Left lung (tissue), 10 donors: ENCODE data around the gene RPS6KA3. TPM values are rescaled to one million over a fixed set of nuclear protein-coding genes. Genes with fewer than 3 reads are reported as not detected.

Source experiments
- ATAC-seq: fragments of 200-7000 bp; cut with Tn5 transposase; one replicate; pipeline ENCODE4 v1.9.1; 2020; ENCODE audit warnings: moderate library complexity
- DNase-seq, 4 donors: peaks; one replicate each; pipeline ENCODE4 v3.0.0-alpha.2; 2013 to 2020
- H3K27ac ChIP-seq, 2 donors: fragments of 200-600 bp; sonication (generic) in 1 of 2; one replicate each; pipeline versions ENCODE4 v1.5.0 to v1.8.0; 2020 to 2021
- H3K27me3 ChIP-seq, 2 donors: fragments of 200-600 bp; sonication (generic) in 1 of 2; one replicate each; pipeline versions ENCODE4 v1.5.0 to v1.8.0; 2020 to 2021
- H3K36me3 ChIP-seq, 2 donors: fragments of 200-600 bp; sonication (generic) in 1 of 2; one replicate each; pipeline versions ENCODE4 v1.5.0 to v1.8.0; 2020 to 2021
- H3K4me1 ChIP-seq, 2 donors: fragments of 200-600 bp; one replicate each; pipeline ENCODE4 v1.8.0; 2021
- H3K4me3 ChIP-seq, 2 donors: fragments of 200-600 bp; sonication (generic) in 1 of 2; one replicate each; pipeline versions ENCODE4 v1.5.0 to v1.8.0; 2020 to 2021; ENCODE audit warnings: mild to moderate bottlenecking in 1 of 2
- H3K9me3 ChIP-seq, 2 donors: fragments of 200-600 bp; sonication (generic) in 1 of 2; one replicate each; pipeline versions ENCODE4 v1.5.0 to v1.8.0; 2020 to 2021
- intact Hi-C, 2 donors: fragments of 100-400 bp; cut with DNase I; formaldehyde crosslinking; loops; one replicate each; pipeline versions ENCODE4 v1.11.2 to v1.14.2; 2022
- polyA plus RNA-seq, 6 donors: library from polyadenylated mRNA; unstranded; fragments of 120-200 nt; gene quantifications; one replicate each; pipeline ENCODE4 v1.2.1, GENCODE V29; 2013; ENCODE audit not compliant: insufficient read length in 6 of 6
- total RNA-seq, 2 donors: library from RNA; stranded (reverse); fragmentation: NEBNext Ultra II Directional; extraction: Animal tissue kit (Norgen Biotek cat#: 25700); gene quantifications; one replicate each; pipeline ENCODE4 v1.2.1, GENCODE V29; 2021
- TF ChIP-seq, protein P1 (sequence below), 2 donors: fragments of 200-600 bp; sonication (generic) in 1 of 2; IDR thresholded peaks; one replicate each; pipeline versions ENCODE4 v1.5.0 to v1.8.0; 2021; ENCODE audit warnings: antibody characterized with exemption in 2 of 2
- donor health status: DM: no; HTN: yes; CAD: no.
- donor health status: DM: no; HTN: no; CAD: no.

Gene RPS6KA3
- total and polyA plus RNA-seq, 8 donors = 40.2 to 73.5 (median 45.4) TPM

DNA sequence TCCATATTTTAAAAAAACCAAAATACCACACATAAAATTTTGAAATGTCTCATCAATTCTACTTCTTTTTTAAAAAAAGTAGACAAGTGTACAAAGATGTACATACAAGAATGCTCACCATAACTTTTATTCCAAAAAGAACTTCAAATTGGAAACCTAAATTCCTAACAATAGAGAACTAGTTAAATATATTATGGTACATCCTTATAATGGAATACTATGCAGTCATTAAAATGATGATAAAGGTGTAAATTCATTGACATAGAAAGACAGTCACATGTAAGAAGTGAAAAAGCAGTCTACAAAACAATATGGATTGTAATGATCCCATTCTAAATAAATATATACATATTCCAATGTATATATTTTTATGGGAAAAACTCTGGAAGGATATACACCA, 31.0 kb downstream of the RPS6KA3 start:
- no peak for ATAC-seq

DNA sequence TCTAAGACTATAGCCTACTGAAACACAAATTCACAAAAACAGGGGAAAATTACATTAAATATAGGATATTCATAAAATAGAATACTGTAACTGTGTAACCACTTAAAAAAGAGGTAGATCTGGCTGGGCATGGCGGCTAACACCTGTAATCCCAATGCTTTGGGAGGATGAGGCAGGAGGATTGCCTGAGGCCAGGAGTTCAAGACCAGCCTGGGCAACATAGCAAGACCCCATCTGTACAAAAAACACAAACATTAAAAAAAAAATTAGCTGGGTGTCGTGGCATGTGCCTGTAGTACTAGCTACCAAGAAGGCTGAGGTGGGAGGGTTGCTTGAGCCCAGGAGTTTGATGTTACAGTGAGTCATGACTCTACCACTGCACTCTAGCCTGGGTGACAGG, 33.4 kb downstream of the RPS6KA3 start:
- no peak overlapping the region for H3K4me3 ChIP-seq
- intact Hi-C loops = no loop called here
- DNase-seq (no peak), ATAC-seq (no peak)
- peaks cover 0 to 17% of the 10 kb centered on the region in 2 donors for H3K36me3 ChIP-seq
- TF ChIP-seq, protein P1, sequence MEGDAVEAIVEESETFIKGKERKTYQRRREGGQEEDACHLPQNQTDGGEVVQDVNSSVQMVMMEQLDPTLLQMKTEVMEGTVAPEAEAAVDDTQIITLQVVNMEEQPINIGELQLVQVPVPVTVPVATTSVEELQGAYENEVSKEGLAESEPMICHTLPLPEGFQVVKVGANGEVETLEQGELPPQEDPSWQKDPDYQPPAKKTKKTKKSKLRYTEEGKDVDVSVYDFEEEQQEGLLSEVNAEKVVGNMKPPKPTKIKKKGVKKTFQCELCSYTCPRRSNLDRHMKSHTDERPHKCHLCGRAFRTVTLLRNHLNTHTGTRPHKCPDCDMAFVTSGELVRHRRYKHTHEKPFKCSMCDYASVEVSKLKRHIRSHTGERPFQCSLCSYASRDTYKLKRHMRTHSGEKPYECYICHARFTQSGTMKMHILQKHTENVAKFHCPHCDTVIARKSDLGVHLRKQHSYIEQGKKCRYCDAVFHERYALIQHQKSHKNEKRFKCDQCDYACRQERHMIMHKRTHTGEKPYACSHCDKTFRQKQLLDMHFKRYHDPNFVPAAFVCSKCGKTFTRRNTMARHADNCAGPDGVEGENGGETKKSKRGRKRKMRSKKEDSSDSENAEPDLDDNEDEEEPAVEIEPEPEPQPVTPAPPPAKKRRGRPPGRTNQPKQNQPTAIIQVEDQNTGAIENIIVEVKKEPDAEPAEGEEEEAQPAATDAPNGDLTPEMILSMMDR (IDR thresholded peaks at IDR 0.05) = no peak
- no peaks in the 10 kb centered on the region for H3K4me1 ChIP-seq
- H3K27ac ChIP-seq = no peak overlapping the region
- H3K27me3 ChIP-seq = no peaks in the 10 kb centered on the region
- no peaks in the 10 kb centered on the region for H3K9me3 ChIP-seq

More for the DNA sequence above, 31.0 kb downstream of the RPS6KA3 start:
- Histone ChIP-seq H3K9me3 (no peaks in the 10 kb centered on the region), H3K27ac (no peak overlapping the region), H3K4me3 (no peak overlapping the region), H3K36me3 (peaks cover 0 to 14% of the 10 kb centered on the region in 2 donors), H3K4me1 (no peaks in the 10 kb centered on the region), H3K27me3 (no peaks in the 10 kb centered on the region)
- intact Hi-C loops = no loop called here
- TF ChIP-seq, protein P1 (IDR thresholded peaks at IDR 0.05) = no peak
- DNase-seq = no peak

DNA sequence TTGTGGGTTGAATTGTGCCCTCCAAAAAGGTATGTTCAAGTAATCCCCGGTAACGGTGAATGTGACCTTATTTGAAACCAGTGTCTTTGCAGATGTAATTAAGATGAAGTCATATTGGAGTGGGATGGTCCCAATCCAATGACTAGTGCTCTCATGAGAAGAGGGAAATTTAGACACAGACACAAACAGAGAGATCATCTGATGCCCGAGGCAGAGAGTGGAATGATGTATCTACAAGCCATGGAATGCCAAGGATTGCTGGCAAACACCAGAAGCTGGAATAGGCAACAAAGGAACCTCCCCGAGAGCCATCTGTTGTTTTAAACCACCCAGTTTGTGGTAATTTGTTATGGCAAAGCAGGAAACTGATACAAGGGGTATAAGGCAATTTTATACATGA, 35.1 kb downstream of the RPS6KA3 start:
- intact Hi-C loops = no loop called here
- TF ChIP-seq, protein P1 (IDR thresholded peaks at IDR 0.05) = no peak
- DNase-seq (no peak), ATAC-seq (no peak)
- H3K4me3 ChIP-seq = no peak overlapping the region
- H3K27me3 ChIP-seq = no peaks in the 10 kb centered on the region
- no peaks in the 10 kb centered on the region for H3K4me1 ChIP-seq
- H3K36me3 ChIP-seq = peaks cover 0 to 17% of the 10 kb centered on the region in 2 donors
- H3K27ac ChIP-seq = no peak overlapping the region
- no peaks in the 10 kb centered on the region for H3K9me3 ChIP-seq

DNA sequence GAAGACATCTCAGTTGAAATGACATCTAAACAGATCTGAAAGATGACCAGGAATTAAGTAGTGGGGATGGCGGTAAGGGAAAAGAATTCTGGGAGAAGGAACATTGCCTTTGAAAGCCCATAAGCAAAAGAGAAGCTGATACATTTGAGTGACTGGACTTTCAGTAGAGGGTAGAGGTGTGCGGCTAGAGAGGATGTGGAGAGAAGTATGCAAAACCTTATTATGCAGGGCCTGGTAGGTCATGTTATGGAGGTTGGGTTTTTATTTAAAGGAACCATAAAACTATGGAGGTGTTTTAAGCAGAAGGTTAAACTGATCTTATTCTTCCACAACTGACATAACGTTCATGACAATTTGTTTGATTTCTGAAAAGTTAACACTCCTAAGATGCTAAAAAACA, 36.3 kb downstream of the RPS6KA3 start:
- no peak overlapping the region for H3K27ac ChIP-seq
- no peak for ATAC-seq
- H3K9me3 ChIP-seq = no peaks in the 10 kb centered on the region
- no peak for DNase-seq
- H3K4me3 ChIP-seq = no peak overlapping the region
- H3K4me1 ChIP-seq = no peaks in the 10 kb centered on the region
- H3K36me3 ChIP-seq = peaks cover 0 to 17% of the 10 kb centered on the region in 2 donors
- TF ChIP-seq, protein P1 (IDR thresholded peaks at IDR 0.05) = no peak
- no peaks in the 10 kb centered on the region for H3K27me3 ChIP-seq
- intact Hi-C loops = no loop called here

DNA sequence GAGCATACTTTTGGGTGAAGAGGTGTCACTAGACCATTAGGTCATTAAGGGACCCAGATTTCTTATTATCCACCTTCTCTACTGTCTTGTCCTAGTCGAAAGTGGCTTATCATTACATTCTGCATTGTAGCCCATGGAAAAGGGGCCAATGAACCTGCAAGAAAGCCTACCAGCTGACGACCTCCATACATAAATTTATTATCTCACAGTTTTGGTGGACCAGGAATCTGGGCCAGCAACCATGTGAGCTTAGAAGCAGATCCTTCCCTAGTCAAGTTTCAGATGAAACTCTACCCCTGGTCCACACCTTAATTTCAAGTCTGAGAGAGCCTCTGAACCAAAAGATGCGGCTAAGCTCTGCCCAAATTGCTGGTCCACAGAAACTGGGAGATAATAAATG, 37.6 kb downstream of the RPS6KA3 start:
- Histone ChIP-seq H3K36me3 (peaks cover 0 to 17% of the 10 kb centered on the region in 2 donors), H3K4me1 (no peaks in the 10 kb centered on the region), H3K9me3 (no peaks in the 10 kb centered on the region), H3K27me3 (no peaks in the 10 kb centered on the region), H3K27ac (no peak overlapping the region), H3K4me3 (no peak overlapping the region)
- DNase-seq = no peak
- intact Hi-C loops = no loop called here
- no peak for ATAC-seq
- TF ChIP-seq, protein P1 (IDR thresholded peaks at IDR 0.05) = no peak
